Activated T-helper 9 cell treated with anti-CD3 and anti-CD28 coated beads, Interleukin-2, amount 50 U/mL, for 16 hours (primary cell): ENCODE results near the gene MSH5.

Source experiments
- DNase-seq: peaks from one replicate; pipeline ENCODE4 v3.0.0-alpha.2; 2020; ENCODE audit warnings: low read depth

The MSH5 gene

DNA sequence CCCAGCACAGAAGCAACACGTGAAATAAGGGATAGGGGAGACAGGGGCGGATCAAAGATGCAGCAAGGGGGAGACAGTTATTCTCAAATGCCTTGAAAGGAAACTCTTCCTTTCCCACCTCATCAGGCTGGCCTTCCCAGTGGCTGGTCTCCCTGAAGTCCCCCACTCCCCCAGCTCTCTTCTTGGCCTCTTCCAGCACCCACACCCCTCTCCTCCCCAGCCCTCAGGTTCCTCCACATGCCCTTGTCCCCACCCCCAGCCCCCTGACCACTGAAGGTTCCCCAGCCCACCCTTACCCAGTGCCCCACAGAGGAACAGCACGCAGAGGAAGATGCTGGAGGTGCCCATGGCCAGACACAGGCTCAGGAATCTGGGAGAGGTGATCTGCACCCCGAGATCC, 26.3 kb upstream of the MSH5 start:
- no peak for DNase-seq

DNA sequence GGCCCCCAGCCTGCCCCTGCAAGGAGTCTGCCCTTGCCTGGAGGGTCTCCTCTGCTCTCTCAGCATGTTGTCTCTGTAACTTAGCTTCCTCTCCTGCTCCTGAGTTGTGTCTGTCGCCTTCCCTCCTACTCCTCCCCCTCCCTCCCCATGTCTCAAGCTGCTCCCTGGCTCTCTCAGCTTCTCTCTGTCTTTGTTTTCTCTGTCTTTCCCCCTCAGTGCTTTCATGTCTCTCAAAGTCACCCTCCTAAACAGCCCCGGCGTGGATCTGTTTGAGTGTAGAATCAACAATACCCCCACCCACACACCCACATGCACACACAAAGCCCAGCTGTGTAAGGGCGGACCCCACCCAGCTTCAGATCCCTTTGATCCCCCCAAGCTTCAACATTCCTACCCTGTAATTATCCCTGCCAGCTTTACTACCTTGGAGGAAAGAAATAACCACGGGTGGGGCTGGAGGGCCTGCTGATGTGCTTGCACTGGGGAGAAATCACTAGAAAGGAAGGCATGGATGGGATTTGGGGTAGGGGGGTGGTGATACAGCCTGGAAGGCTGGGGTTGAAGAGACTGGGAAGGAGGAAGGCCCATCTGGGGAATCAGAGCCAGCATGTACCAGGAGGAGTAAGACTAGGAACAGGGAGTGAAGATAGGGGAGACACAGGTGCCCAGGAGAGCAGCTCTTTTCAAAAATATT, 25.7 kb upstream of the MSH5 start:
- no peak for DNase-seq

DNA sequence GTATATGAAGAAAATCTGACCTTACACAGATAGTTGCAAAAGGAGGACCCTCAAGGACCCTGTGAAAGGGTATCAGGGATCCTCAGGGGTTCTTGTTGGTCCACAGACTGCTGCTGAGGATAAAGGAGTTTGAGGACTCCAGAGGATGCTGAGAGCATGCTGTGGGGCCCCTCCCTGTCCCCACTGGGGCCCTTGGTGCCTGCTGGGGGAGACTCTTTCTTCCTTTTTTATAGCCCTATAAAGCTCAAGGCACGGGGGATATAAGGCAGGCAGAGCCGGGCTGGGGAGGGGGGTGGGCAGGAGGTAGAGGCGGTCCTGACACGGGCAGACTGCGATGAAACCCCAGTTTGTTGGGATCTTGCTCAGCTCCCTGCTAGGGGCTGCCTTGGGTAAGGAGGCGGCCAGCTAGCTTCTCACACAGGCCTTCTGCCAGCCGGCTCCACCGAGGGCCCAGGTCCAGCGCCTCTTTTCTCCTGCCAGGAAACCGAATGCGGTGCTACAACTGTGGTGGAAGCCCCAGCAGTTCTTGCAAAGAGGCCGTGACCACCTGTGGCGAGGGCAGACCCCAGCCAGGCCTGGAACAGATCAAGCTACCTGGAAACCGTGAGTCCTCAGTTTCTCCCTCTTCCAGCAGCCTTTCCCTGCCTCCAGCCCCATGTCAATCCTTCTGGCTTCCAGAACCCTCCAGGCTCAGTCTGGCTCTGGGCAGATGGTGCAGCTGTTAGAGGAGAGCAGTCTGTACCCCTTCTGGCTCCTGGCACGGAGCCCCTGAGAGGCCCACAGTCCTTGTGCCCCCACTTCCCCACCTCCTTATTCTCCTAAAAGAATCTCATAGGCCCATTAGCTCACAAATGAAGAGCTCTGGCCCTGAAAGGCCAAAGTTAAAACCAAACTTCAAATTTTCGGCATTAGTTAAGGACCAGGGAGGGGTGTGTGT, 24.5 kb upstream of the MSH5 start, which contains the start of gene LY6G6D:
Gene LY6G6D (plus strand): TSS at position 327 of the 937 bp plus-strand sequence. CDS start 8 bp downstream, at position 335.
- no peak for DNase-seq

DNA sequence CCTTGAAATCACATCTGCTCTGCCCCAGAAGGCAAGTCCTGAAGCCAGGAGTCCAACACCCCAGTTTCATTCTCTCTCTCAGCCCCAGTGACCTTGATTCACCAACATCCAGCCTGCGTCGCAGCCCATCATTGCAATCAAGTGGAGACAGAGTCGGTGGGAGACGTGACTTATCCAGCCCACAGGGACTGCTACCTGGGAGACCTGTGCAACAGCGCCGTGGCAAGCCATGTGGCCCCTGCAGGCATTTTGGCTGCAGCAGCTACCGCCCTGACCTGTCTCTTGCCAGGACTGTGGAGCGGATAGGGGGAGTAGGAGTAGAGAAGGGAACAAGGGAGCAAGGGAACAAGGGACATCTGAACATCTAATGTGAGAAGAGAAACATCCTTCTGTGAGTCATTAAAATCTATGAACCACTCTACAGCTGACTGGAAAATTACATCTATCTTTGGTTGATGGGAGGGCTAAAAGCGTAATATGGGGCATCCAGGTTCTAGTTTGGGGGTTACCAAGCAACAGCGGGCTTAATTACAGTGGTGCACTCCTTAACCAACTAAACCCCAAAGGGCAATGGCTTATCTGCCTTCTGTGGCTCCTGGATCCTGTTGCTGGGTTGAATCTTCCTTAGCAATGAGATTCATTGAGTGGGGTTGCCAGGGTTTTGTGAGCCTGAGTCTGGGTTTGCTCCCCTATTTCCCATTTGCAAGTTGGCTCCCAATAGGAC, 22.1 kb upstream of the MSH5 start:
- no peak for DNase-seq

DNA sequence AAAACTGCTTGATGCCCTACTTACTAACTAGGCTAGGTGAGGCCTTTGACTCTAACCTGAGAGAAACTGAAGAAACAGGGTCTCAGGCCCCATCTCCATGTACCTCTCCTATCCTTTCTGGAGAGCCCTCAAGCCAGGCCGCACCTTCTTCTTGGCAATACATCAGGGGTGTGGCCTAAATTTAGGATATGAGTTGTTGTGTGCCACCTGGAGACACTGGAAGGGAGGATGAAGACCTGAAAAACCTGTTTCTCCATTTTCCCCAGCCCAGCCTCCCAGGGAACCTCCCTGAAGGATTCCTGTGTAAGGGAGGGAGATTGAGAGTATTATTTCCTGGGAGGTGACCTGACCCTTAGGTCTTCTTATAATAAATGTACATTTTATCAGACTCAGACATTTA, 21.5 kb upstream of the MSH5 start:
- no peak for DNase-seq

DNA sequence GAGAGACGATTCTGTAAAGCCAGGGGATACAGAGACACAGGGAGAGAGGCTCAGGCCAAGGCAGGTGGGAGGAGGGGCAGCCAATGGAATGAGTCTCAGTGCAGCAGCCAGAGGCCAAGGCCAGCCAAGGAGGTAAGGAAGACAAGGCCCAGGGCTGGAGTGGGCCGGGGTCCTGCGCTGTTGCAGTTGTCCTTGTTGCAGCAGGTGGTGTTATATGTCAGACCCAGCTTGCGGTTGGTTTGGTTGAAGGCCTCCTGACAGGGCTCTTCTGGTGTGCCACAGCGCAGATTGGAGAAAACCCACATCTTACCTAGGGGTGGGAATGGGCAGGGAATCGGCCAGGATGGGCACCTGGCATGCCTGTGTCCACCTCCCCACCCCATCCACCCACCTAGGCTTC, 20.8 kb upstream of the MSH5 start:
- DNase-seq: no peak

DNA sequence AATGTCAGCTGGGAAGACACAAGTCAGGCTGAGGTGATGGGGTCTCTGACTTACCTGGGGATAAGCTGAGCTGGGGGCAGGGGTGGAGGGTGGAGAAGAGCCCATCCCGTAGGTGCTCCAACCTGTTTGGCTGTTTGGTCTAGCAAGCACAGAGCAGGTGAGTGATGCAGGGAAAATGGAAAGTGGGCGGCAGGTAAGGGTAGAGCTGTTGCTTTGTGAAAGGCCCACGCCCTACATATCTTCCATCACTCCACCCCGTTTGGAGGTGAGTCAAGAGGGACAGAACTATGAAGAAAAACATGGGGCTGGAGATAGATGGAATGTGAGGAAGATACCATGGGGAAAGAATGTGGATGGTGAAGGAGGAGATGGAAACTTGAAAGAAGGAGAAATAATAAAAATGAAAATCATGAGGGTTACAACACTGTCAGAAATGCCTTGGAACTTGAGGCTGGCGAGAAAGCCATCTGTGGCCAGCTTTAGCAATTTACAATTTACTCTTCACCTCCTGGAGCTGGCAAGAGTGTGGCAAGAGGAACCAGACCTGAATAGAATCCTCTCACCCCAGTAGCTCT, 19.5 kb upstream of the MSH5 start:
- no peak for DNase-seq

DNA sequence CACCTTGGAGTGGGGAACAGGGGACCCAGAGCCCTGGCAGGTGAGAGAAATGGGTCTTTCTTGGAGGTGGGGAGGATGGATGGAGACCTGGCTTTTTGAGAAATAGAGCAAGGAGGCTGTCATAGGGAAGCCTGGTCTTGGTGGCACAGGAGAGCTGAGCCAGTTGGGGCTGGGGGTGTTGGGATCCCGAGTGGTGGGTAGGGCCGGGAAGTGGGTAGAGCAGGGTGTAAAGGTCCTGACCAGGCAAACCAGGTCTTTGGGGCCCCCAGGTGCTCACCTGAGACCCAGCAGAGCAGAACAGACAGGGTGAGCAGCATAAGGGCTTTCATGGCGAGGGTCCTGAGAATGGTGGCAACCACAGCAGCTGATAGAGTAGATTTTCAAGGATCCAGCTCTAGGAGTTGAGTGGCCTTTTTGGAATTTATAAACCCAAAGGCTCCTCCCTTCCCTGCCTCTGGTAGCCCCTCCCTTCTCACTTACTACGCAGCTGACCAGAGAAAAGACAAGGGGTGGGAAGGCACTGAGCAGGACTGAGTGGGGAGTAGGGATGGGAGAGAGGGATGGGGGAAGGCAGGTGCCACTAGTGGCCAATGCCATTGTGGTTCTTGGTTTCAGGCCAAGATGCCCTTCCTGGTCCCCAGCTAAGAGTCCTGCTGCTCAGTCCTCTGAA, 18.3 kb upstream of the MSH5 start, which contains the start of gene LY6G6C:
Gene LY6G6C (minus strand): TSS at position 396 of the 670 bp plus-strand sequence. CDS start 67 bp downstream, at position 329.
- DNase-seq: no peak

DNA sequence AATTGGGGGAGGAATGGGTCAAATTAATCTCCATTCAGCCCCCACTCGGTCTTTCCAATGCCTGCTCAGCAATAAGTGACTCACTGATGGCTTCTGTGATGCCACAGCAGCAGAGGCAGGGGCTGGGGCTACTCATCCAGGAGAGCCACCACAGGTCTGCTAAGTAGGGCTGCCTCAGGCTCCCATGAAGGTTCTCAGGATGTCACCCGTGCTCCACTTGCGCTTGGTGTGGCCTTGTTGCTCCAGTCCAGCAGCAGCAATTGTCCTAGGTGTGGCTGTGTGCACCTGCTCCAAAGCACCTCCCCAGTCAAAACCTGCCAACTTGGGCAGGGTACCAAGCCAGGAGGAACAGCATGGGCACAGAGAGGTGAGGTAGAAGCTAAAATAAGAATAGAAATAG, 17.6 kb upstream of the MSH5 start:
- no peak for DNase-seq

DNA sequence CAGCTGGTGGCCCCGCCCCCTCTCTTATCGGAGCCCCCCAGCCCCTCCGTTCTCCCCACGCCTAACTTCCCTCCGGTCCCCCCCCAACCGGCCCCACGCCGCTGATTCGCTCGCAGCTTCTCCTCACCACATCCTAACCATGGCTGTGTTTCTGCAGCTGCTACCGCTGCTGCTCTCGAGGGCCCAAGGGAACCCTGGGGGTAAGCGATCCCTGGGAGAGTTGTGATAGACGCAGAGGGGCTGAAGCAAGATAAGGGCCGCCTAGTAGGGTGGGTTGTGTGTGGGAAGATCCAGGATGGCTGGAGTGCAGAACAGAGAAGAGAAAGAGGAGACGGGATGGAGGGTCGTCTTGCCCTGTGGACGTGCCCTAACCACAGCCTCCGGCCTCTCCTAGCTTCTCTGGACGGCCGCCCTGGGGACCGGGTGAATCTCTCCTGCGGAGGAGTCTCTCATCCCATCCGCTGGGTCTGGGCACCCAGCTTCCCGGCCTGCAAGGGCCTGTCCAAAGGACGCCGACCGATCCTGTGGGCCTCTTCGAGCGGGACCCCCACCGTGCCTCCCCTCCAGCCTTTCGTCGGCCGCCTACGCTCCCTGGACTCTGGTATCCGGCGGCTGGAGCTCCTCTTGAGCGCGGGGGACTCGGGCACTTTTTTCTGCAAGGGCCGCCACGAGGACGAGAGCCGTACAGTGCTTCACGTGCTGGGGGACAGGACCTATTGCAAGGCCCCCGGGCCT, 16.4 kb upstream of the MSH5 start, which contains the start of gene MPIG6B:
Gene MPIG6B (plus strand): TSS at position 129 of the 735 bp plus-strand sequence. CDS start 11 bp downstream, at position 140.
- no peak for DNase-seq

DNA sequence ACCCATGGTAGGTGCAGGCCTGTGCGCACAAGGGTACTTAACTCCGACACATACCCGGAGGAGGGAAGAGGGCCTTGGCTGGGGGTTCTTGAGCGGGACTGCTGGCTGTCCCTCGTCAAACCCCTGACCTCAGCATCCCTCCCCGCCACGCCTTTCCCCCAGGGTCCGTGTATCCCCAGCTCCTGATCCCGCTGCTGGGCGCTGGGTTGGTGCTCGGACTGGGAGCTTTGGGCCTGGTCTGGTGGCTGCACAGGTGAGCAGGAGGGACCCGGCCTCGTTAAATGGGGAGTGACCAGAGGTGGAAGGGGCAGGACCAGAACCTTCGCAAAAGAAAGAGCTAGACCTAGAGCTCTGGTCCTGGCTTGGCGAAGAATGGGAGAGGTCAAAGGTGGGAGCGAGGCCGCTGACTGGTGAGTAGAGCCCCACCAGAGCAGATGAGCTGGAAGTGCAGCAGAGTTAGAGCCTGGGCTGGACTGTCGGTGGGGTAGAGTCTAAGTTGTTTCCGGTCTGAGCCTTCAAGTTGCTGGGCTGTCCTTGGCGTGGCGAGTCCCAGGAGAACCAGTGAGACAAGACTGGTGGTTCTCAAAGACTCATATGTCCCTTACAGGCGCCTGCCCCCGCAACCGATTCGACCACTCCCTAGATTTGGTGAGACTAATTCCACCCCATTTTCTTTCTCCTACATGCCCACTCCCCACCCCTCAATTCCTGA, 15.7 kb upstream of the MSH5 start:
- no peak for DNase-seq

DNA sequence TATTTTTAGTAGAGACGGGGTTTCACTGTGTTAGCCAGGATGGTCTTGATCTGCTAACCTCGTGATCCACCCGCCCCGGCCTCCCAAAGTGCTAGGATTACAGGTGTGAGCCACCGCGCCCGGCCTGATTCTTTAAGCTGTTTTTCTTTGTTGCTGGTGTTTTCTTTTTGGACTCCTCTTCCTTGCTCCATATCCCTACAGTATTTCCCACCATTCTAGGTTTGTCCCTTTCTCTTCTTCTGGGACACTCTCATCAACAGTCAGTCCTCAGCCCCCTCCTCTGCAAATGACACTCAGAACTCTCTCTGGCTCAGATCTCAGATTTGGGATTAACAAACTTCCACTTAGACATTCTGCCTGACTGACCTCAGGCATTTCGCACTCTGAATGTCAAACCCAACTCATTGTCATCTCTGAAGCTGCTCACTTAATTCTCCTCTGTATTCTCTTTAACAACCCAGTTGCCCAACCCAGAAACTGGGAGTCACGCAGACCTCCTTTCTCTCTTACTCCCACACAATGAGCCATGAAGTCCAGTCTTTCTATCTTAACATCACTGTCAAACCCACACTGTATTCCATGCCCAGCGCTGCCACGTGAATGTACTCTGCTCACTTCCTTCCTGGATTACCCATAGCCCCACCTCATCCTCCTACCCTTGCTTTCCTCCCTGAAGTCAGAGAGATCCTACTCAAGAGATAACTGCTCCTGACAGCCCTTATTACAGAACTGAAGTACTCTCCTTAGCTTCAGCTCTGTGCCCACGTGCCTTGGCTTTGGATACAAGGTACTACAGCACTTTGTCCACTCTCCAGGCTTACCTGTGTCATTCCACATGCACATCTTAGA, 14.1 kb upstream of the MSH5 start:
- no peak for DNase-seq

DNA sequence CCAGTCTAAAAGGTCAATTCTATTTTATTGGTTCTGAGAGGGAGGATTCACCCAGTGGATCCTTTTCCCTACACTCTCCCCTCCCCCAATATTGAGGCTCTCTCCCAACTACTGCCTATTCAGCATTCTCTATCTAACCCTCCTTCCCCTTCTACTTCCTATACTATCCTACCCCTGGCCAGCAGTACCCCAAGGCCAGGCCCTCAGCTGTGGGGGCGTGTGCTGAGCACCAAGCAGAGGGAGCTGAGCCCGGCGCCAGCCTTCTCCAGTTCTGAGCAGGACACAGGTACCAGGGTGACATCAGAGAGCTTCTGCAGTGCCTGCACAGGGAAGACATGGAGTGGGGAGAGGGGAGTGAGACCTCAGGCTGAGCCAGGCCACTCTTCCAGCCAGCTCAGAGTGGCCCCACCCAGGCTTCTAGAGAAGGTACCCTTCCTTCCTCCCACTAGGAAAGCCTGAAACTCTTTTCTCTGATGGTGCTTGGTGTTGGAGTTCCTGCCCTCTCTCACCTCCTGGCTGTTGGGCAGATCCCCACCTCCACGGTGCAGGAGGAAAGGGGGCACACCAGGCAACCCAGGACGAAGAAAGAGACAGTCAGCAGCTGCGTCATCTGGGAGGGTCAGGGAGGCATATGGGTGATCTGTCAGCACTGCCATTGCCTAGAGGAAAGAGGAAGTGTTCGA, 12.6 kb upstream of the MSH5 start:
- no peak for DNase-seq

DNA sequence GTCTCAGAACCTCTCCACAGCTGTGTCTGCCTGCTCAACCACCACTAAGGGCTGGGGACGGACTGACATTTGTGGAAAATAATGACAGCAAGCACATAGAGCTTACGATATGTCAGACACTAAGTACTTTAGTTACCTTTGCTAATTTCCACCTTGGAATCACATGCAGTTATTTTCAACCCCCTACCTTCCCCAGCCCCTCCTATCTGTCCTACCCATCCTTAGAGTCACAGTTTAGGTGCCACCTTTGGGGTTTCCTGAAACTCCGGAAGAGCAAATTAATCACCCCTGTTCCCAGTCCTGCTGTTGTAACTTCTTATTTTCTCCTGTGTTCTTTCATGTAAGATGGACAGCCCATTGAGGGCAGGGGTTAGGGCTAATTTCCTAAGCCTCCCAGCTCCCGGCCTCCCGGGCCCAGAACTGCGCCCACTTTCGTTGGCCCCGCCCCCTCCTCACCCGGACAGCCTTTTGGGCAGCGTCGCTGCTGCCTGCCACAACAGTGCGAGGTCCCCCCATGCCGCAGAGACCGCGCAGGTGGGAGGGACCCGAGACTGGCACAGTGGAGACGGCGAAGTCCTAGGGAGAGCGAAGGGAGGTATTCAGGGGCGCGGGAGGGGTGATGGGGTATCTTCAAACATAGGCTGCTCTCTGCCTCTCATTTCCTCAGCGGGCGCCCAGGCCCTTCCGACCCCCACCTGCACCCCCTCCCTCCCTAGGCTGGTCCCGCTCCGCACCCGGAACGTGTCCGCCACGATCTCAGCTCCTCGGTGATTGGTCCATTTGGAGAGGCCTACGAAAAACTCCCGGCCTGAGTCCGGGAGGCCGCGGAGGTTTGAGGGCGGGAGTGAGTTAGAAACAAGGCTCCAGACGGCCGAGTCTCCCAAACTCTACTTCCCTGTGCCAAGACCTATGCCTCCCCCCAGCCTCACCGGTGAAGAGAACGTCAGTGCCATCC, 11.8 kb upstream of the MSH5 start:
- DNase-seq: no peak

DNA sequence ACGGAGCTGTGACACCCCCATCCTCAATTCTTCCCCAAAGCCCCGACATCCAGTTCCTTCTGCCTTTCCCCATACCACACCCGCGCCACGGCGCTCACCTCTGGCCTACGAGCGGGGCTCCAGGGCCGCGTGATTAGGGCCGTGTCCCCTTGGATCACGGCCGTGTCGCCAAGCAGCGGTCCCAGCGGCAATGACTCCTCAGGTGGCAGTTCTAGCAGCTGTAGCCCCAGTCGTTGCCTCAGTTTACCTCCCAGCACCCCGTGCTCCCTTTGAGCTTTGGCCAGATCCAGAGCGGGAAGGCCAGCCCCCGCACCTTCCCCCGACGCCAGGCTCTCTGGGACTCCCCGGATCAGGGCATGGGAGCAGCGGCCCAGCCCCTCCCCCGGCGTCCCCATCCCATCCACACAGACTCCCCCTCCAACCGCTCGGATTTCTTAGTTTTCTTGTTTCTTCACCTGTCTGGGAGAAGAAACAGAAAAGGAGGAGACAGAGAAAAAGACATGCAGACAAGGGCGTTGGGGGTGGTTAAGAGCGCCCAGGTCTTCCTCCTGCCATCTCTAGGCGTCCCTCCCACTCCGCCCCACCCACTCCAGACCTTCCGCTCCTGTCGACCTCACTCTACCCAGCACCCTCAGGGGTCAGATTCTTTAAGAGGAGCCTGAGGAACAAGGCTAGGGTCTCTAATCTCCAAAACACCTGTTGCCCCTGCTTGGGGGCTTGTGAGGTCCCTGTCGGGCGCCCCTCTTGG, 10.9 kb upstream of the MSH5 start, which contains the start of gene DDAH2:
Gene DDAH2 (minus strand): TSS at position 533 of the 748 bp plus-strand sequence. CDS start 138 bp downstream, at position 395.
- DNase-seq: no peak

DNA sequence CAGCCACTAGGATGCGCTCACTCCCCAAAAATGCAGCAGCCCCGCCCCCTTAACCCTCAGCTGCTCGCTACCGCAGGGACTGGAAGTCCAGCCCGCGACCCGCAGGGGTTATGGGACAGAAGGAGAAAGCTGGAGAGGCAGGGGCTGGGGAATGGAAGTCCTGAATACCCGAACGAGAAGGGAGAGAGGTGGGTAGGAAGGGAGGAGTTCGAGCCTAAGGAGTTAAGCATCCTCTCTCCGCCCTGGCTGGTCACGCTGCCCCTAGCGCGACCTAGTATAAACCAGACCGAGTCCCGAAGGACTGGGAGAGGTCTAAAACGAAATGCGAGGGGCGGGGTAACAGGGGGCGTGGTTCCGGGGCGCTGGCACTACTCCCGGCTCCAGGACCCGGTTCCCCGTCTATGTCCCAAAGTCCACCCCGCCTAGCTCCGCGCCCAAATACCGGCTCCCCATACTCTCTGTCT, 10.3 kb upstream of the MSH5 start:
- peak; percentile 67 for DNase-seq
